Activated naive CD8-positive, alpha-beta T cell treated with anti-CD3 and anti-CD28 coated beads for 36 hours (primary cell): Measurements from ENCODE around the gene LY6G6D. TPM values are rescaled to one million over a fixed set of nuclear protein-coding genes. Genes with fewer than 3 reads are reported as not detected.

Experiments used
- DNase-seq: peaks from one replicate; pipeline ENCODE4 v3.0.0; 2021
- H3K27ac Mint-ChIP-seq: one replicate; pipeline ENCODE4 v1.8.0; 2022; ENCODE audit warnings: mild to moderate bottlenecking, moderate library complexity, mixed read lengths
- H3K27me3 Mint-ChIP-seq: one replicate; pipeline ENCODE4 v1.8.0; 2022; ENCODE audit warnings: mild to moderate bottlenecking, mixed read lengths
- H3K36me3 Mint-ChIP-seq: one replicate; pipeline ENCODE4 v1.8.0; 2021; ENCODE audit warnings: mild to moderate bottlenecking, mixed read lengths
- H3K4me1 Mint-ChIP-seq: one replicate; pipeline ENCODE4 v1.8.0; 2021; ENCODE audit warnings: mixed read lengths
- H3K4me3 Mint-ChIP-seq: one replicate; pipeline ENCODE4 v1.8.0; 2022; ENCODE audit warnings: mild to moderate bottlenecking, moderate library complexity, mixed read lengths
- H3K9me3 Mint-ChIP-seq: one replicate; pipeline ENCODE4 v1.8.0; 2022; ENCODE audit warnings: mixed read lengths
- total RNA-seq, 2 experiments: library from RNA; stranded (reverse); gene quantifications; one replicate each; pipeline ENCODE4 v1.2.3, GENCODE V29; 2021

The LY6G6D gene
- total RNA-seq, 2 experiments from 2014 or later = not detected

DNA sequence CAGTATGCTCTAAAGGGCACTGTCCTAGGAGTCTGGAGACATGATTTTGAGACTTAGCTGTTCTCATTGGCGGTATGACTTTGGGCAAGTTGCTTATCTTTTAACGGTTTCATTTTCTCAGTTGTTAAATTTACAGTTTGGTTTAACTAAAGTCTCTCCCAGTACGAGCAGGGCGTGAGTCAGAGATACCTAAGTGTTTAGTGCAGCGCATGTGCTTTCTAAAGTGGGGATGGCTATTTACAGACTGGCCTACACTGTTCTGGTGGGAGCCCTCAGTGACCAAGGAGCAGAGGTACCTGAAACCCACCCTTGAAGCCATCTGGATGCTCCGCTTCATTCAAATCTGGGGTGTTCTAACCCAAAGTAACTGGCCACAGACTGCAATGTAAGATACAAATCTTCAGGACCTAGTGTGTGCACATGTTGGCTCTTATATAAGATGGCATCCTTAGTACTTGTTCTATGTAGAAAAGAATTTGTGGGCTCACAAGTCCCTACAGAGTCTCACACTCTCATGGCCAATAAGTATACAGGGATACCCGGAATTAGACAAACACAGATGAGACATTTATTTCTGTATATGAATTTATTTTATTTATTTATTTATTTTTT, 35.4 kb downstream of the LY6G6D start:
- Mint-ChIP-seq H3K36me3 (peaks cover 24% of the 10 kb centered on the region), H3K4me3 (no peak overlapping the region), H3K9me3 (no peaks in the 10 kb centered on the region), H3K4me1 (no peaks in the 10 kb centered on the region), H3K27me3 (no peaks in the 10 kb centered on the region), H3K27ac (no peak overlapping the region)
- no peak for DNase-seq

- no peak for DNase-seq
- Mint-ChIP-seq H3K9me3 (no peaks in the 10 kb centered on the region), H3K27ac (no peak overlapping the region), H3K36me3 (peaks cover 13% of the 10 kb centered on the region), H3K4me1 (no peaks in the 10 kb centered on the region), H3K27me3 (no peaks in the 10 kb centered on the region), H3K4me3 (no peak overlapping the region)
Observed at GRCh38 chr6:31752739-31753319, 37.7 kb downstream of the LY6G6D start.

GRCh38 chr6:31758281-31758680, 43.1 kb downstream of the LY6G6D start:
- Mint-ChIP-seq H3K27ac (no peak overlapping the region), H3K9me3 (no peaks in the 10 kb centered on the region), H3K4me3 (no peak overlapping the region), H3K4me1 (no peaks in the 10 kb centered on the region), H3K27me3 (no peaks in the 10 kb centered on the region), H3K36me3 (peaks cover 35% of the 10 kb centered on the region)
- no peak for DNase-seq

DNA sequence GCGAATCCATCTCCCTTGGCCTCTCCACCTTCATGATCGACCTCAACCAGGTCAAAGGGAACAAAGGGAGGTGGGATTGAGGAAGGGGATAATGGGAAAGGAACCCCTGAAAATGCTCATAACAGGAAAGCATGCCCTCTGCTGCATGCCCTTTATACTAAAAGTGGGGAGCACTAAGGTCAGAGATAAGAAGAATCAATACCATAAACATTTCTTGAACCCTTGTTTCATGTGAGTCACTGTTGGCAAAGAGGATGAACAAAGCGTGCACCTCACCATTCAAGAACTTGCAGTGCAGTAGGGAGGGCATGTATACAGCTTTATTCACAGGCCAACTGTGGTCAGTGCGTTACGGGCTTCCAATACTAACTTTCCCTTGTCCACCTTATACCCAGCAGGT, 45.6 kb downstream of the LY6G6D start:
- H3K9me3 Mint-ChIP-seq = no peaks in the 10 kb centered on the region
- no peaks in the 10 kb centered on the region for H3K4me1 Mint-ChIP-seq
- peaks cover 47% of the 10 kb centered on the region for H3K36me3 Mint-ChIP-seq
- no peak for DNase-seq
- H3K27me3 Mint-ChIP-seq = no peaks in the 10 kb centered on the region
- H3K27ac Mint-ChIP-seq = no peak overlapping the region
- no peak overlapping the region for H3K4me3 Mint-ChIP-seq

DNA sequence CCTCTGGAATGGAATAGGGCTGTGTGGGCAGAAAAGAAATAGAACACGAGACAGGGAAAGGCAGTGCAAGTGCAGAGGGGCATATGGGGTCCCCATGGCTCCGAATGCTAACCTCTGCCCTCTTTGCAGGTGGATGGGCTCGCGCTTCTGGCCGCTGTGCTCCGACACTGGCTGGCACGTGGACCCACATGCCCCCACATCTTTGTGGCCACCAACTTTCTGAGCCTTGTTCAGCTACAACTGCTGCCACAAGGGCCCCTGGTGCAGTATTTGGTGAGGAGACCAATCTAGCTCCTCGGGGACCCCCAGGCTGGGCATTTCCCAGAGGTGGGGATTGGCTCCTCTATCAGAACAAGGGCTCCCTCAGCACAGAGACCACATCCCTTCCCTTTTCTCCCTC, 46.2 kb downstream of the LY6G6D start:
- no peak overlapping the region for H3K4me3 Mint-ChIP-seq
- H3K36me3 Mint-ChIP-seq = peaks cover 47% of the 10 kb centered on the region
- H3K27ac Mint-ChIP-seq = no peak overlapping the region
- DNase-seq = no peak
- H3K9me3 Mint-ChIP-seq = no peaks in the 10 kb centered on the region
- no peaks in the 10 kb centered on the region for H3K4me1 Mint-ChIP-seq
- H3K27me3 Mint-ChIP-seq = no peaks in the 10 kb centered on the region

DNA sequence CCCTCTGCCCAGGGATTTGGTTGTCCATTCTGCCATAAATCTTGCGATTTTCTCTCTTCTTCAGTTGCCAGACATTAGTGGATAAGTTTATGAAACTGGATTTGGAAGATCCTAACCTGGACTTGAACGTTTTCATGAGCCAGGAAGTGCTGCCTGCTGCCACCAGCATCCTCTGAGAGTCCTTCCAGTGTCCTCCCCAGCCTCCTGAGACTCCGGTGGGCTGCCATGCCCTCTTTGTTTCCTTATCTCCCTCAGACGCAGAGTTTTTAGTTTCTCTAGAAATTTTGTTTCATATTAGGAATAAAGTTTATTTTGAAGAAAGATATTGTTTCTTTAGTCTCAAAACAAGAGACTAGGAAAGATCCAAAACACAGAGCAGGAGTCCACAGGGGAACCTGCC, 47.2 kb downstream of the LY6G6D start, which contains the start of gene SAPCD1:
Gene SAPCD1, plus strand, starts transcription at position 301 of the 400 bp plus-strand sequence. CDS start 399 bp downstream, outside the sequence.
- H3K4me1 Mint-ChIP-seq = no peaks in the 10 kb centered on the region
- no peaks in the 10 kb centered on the region for H3K9me3 Mint-ChIP-seq
- no peak for DNase-seq
- H3K27me3 Mint-ChIP-seq = no peaks in the 10 kb centered on the region
- H3K27ac Mint-ChIP-seq = no peak within 1 kb of the TSS
- peaks cover 47% of the 10 kb centered on the region for H3K36me3 Mint-ChIP-seq
- H3K4me3 Mint-ChIP-seq = no peak within 1 kb of the TSS

- Mint-ChIP-seq H3K4me1 (no peaks in the 10 kb centered on the region), H3K36me3 (peaks cover 46% of the 10 kb centered on the region), H3K27ac (no peak overlapping the region)
Observed at GRCh38 chr6:31762878-31763618, 47.9 kb downstream of the LY6G6D start.

DNA sequence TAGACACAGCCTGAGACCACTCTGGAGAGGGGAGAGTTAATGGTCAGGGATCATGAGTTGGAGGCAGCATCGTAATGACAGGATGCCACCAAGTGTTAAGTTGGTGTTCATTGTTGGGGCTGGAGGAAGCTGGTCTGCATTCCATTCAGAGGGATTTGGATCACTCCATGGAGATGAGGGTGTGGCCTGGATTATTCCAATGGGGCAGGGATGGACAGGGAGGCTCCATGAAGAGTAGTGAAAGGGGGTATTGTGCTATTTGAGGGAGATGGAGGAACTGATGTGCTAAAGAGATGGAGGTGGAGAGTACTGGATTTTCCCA, 48.4 kb downstream of the LY6G6D start:
- Mint-ChIP-seq H3K27me3 (no peaks in the 10 kb centered on the region), H3K9me3 (no peaks in the 10 kb centered on the region), H3K36me3 (peaks cover 44% of the 10 kb centered on the region), H3K4me3 (no peak overlapping the region), H3K4me1 (no peaks in the 10 kb centered on the region), H3K27ac (no peak overlapping the region)
- DNase-seq = no peak

More at GRCh38 chr6:31762878-31763618, 47.9 kb downstream of the LY6G6D start:
- DNase-seq = no peak
- no peaks in the 10 kb centered on the region for H3K9me3 Mint-ChIP-seq
- H3K4me3 Mint-ChIP-seq = no peak overlapping the region
- H3K27me3 Mint-ChIP-seq = no peaks in the 10 kb centered on the region

DNA sequence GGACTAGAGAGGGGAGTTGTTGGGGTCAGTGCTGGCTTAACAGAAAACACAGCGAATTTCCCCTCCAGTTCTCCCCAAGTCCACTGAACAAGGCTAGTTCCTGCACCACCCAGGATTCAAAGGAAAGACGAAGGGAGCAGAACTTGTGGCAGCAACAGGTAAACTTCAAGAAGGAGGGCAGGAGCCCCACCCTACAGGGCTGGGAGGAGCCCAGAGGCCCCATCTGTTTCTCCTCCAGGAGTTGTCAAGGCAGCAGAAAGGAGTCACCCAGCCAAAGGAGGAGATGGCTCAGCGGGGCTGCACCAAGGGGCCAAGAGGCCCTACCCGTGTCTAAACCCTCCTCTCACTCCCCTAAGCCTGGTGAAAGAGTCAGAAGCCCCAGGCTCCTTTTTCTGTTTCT, 49.0 kb downstream of the LY6G6D start:
- Mint-ChIP-seq H3K4me3 (no peak overlapping the region), H3K9me3 (no peaks in the 10 kb centered on the region), H3K27me3 (no peaks in the 10 kb centered on the region), H3K36me3 (peaks cover 38% of the 10 kb centered on the region), H3K4me1 (no peaks in the 10 kb centered on the region), H3K27ac (no peak overlapping the region)
- DNase-seq = no peak

GRCh38 chr6:31765559-31765909, 50.4 kb downstream of the LY6G6D start:
- Mint-ChIP-seq H3K27me3 (no peaks in the 10 kb centered on the region), H3K4me3 (no peak overlapping the region), H3K36me3 (peaks cover 34% of the 10 kb centered on the region), H3K9me3 (no peaks in the 10 kb centered on the region), H3K27ac (no peak overlapping the region), H3K4me1 (peaks cover 5% of the 10 kb centered on the region)
- no peak for DNase-seq

DNA sequence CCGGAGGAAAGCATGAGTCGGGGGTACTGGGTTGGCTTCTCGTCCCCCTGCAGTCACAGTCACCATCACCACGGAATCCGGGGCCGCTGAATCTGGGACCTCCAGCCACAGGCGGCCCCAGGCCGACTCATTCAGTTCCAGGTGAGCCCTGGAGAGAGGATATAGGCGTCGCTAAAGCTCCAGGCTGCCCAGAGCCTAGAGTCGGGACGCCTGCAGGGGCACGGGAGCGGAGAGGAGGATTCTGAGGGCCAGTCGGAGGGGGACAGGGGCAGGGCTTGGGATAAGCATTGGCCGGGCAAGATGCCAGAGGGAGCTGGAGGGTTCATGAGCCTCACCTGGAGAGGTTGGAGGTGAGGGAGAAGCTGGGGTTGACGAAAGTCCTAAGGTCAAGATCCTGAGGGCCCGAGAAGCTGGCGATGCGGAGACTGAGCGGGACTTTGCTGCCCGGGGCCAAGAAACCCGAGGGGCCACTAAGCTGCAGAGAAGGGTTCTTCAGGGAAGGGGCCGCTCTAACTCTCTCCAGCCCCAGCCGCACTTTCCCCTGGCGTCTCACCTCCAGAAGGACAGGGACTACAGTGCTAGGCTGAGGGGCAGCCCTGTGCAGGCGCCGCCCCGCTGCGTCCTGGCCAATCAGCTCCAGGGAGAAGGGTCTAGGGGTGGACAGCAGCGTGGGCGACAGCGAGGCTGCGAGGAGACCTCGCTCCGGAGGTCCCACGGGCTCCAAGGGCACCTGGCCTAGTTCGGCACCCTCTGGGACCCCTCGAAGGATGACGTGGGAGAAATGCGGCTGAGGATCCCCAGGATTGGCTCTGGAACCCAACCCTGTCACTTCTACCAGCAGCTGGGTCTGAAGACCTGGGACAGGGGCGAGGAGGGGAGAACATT, 51.0 kb downstream of the LY6G6D start:
- Mint-ChIP-seq H3K27ac (no peak overlapping the region), H3K27me3 (no peaks in the 10 kb centered on the region), H3K4me3 (no peak overlapping the region), H3K4me1 (peaks cover 7% of the 10 kb centered on the region), H3K36me3 (peaks cover 29% of the 10 kb centered on the region), H3K9me3 (no peaks in the 10 kb centered on the region)
- DNase-seq = no peak

GRCh38 chr6:31767096-31767645, 52.0 kb downstream of the LY6G6D start:
- peaks cover 14% of the 10 kb centered on the region for H3K4me1 Mint-ChIP-seq
- H3K27me3 Mint-ChIP-seq = no peaks in the 10 kb centered on the region
- DNase-seq = no peak
- no peak overlapping the region for H3K27ac Mint-ChIP-seq
- H3K9me3 Mint-ChIP-seq = peaks cover 2% of the 10 kb centered on the region
- peaks cover 28% of the 10 kb centered on the region for H3K36me3 Mint-ChIP-seq
- no peak overlapping the region for H3K4me3 Mint-ChIP-seq
